ENCODE results near the gene TACR2.
"Not testable (repeated sequence)": the region's sequence is repeated elsewhere in the genome, so short reads cannot be mapped to it uniquely, and the experiment has no call there.

TACR2 gene

GRCh38 chr10:69451784-69452251 lies 35.1 kb upstream of the TACR2 start:
- DNase-seq (ENCODE audit: low read depth, low spot score) = no peak
- peak overlapping the region; percentile 63 for H3K4me3 ChIP-seq (ENCODE audit: low read length)

- peak; percentile 85 for DNase-seq (ENCODE audit: low read depth, low spot score)
- peak within 1 kb of the TSS; percentile 63 for H3K4me3 ChIP-seq (ENCODE audit: low read length)
These were observed 34.6 kb upstream of the TACR2 start, which contains the start of gene TSPAN15 for GRCh38 chr10:69451209-69451783. TSPAN15 (plus strand) TSS chr10:69451465; CDS start chr10:69451595, 130 bp downstream.

GRCh38 chr10:69450395-69450794 lies 33.7 kb upstream of the TACR2 start:
- not testable (repeated sequence) for DNase-seq (ENCODE audit: low read depth, low spot score); H3K4me3 ChIP-seq (ENCODE audit: low read length)

GRCh38 chr10:69449841-69450240 lies 33.1 kb upstream of the TACR2 start:
- DNase-seq (ENCODE audit: low read depth, low spot score) = peak; percentile 77
- no peak overlapping the region for H3K4me3 ChIP-seq (ENCODE audit: low read length)

- H3K4me3 ChIP-seq (ENCODE audit: low read length) = no peak overlapping the region
- no peak for DNase-seq (ENCODE audit: low read depth, low spot score)
These were observed 30.0 kb upstream of the TACR2 start for GRCh38 chr10:69446650-69447151.

- no peak overlapping the region for H3K4me3 ChIP-seq (ENCODE audit: low read length)
- no peak for DNase-seq (ENCODE audit: low read depth, low spot score)
These were observed 29.5 kb upstream of the TACR2 start for GRCh38 chr10:69446229-69446628.

- H3K4me3 ChIP-seq (ENCODE audit: low read length) = no peak overlapping the region
- no peak for DNase-seq (ENCODE audit: low read depth, low spot score)
These were observed 28.3 kb upstream of the TACR2 start for GRCh38 chr10:69445041-69445440.

GRCh38 chr10:69443354-69443753 lies 26.6 kb upstream of the TACR2 start:
- no peak for DNase-seq (ENCODE audit: low read depth, low spot score)
- no peak overlapping the region for H3K4me3 ChIP-seq (ENCODE audit: low read length)

GRCh38 chr10:69439813-69440506 lies 23.2 kb upstream of the TACR2 start:
- H3K4me3 ChIP-seq (ENCODE audit: low read length) = no peak overlapping the region
- DNase-seq (ENCODE audit: low read depth, low spot score) = no peak

- DNase-seq (ENCODE audit: low read depth, low spot score) = no peak
- no peak overlapping the region for H3K4me3 ChIP-seq (ENCODE audit: low read length)
These were observed 22.6 kb upstream of the TACR2 start for GRCh38 chr10:69439350-69439739.

- no peak overlapping the region for H3K4me3 ChIP-seq (ENCODE audit: low read length)
- no peak for DNase-seq (ENCODE audit: low read depth, low spot score)
These were observed 22.0 kb upstream of the TACR2 start for GRCh38 chr10:69438536-69439349.

- H3K4me3 ChIP-seq (ENCODE audit: low read length) = no peak overlapping the region
These were observed 20.9 kb upstream of the TACR2 start for GRCh38 chr10:69437321-69438259.

GRCh38 chr10:69435966-69436520 lies 19.3 kb upstream of the TACR2 start:
- DNase-seq (ENCODE audit: low read depth, low spot score) = no peak
- no peak overlapping the region for H3K4me3 ChIP-seq (ENCODE audit: low read length)

More at GRCh38 chr10:69437321-69438259, 20.9 kb upstream of the TACR2 start:
- DNase-seq (ENCODE audit: low read depth, low spot score) = no peak

- H3K4me3 ChIP-seq (ENCODE audit: low read length) = no peak overlapping the region
- DNase-seq (ENCODE audit: low read depth, low spot score) = no peak
These were observed 18.2 kb upstream of the TACR2 start for GRCh38 chr10:69434926-69435325.

GRCh38 chr10:69434169-69434568 lies 17.5 kb upstream of the TACR2 start:
- H3K4me3 ChIP-seq (ENCODE audit: low read length) = no peak overlapping the region
- no peak for DNase-seq (ENCODE audit: low read depth, low spot score)

GRCh38 chr10:69428165-69428564 lies 11.4 kb upstream of the TACR2 start:
- peak; percentile 39 for DNase-seq (ENCODE audit: low read depth, low spot score)
- H3K4me3 ChIP-seq (ENCODE audit: low read length) = no peak overlapping the region

GRCh38 chr10:69426376-69426727 lies 9.6 kb upstream of the TACR2 start:
- H3K4me3 ChIP-seq (ENCODE audit: low read length) = no peak overlapping the region
- no peak for DNase-seq (ENCODE audit: low read depth, low spot score)

- DNase-seq (ENCODE audit: low read depth, low spot score) = peak; percentile 79
- H3K4me3 ChIP-seq (ENCODE audit: low read length) = no peak overlapping the region
These were observed 9.0 kb upstream of the TACR2 start for GRCh38 chr10:69425511-69426298.

All from Jurkat, Clone E6-1 (cell line).